ELR (cell line): ENCODE data around the gene CHRNG.
A peak's percentile ranks its signal among the peaks of the same experiment; 100 is the strongest.
"Not testable (repeated sequence)": the region's sequence is repeated elsewhere in the genome, so short reads cannot be mapped to it uniquely, and the experiment has no call there.

Experiments used
- DNase-seq: peaks from one replicate; pipeline ENCODE4 v3.0.0-alpha.2; 2015; ENCODE audit warnings: low read depth

CHRNG gene

DNA sequence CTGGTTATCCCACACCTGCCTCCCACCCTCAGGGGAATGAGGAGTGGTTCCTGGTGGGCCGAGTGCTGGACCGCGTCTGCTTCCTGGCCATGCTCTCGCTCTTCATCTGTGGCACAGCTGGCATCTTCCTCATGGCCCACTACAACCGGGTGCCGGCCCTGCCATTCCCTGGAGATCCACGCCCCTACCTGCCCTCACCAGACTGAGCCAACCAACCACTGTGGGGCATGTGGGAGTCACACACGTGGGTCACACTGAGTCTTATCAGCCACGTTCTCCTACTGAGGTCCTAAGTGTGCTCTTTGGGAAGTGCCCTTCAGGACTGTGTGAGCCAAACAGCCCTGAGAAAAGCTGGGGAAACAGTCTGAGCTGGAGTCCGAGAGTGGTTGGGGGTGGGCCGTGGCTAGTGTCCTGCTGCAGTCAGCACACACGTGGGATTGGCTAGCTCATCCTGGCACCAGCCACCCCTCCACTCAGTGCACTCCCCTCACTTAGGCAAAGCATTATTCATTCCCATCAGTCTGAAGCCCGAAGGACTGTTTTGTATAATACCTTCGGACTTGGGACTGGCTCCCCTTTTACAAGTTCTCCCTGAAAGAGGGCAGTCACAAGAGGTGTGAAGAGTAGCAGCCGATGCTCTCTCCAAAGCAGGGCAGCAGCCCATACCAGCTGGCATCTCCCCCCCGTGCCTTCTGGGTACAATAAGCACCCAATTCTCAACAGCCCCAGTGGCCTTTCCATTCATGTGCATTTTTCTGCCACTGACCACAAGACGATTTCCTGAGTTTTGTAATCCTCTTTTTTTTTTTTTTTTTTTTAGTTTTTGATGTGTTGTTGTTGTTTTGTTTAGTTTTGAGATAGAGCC lies 6.3 kb downstream of the CHRNG start:
- no peak for DNase-seq

DNA sequence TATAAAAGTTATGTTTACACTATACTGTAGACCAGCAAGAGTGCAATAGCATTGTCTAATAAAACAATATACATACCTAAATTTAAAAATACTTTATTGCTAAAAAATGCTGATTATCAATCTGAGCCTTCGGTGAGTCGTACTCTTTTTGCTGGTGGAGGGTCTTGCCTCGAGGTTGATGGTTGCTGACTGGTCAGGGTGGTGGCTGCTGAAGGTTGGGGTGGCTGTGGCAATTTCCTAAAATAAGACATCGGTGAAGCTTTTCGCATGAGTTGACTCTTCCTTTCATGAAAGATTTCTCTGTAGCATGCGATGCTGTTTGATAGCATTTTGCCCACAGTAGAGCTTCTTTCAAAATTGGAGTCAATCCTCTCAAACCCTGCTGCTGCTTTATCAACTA lies 8.5 kb downstream of the CHRNG start:
- no peak for DNase-seq

DNA sequence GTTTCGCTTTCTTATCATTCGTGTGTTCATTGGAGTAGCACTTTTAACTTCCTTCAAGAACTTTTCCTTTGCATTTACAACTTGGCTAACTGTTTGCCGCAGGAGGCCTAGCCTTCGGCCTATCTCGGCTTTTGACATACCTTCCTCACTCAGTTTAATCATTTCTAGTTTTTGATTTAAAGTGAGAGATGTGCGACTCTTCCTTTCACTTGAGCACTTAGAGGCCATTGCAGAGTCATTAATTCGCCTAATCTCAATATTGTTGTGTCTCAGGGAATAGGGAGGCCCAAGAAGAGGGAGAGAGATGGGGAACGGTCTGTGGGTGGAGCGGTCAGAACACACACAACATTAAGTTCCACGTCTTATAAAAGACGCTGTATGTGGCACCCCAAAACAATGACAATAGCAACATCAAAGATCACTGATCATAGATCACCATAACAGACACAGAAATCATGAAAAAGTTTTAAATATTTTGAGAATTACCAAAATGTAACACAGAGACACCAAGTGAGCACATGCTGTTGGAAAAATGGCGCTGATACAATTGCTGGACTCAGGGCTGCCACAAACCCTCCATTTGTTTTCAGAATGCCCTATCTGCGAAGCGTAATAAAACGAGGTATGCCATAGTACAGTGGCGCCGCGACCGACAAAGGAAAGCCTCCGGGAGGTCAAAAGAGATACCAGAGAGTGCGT lies 10.3 kb downstream of the CHRNG start:
- peak; percentile 10 for DNase-seq

DNA sequence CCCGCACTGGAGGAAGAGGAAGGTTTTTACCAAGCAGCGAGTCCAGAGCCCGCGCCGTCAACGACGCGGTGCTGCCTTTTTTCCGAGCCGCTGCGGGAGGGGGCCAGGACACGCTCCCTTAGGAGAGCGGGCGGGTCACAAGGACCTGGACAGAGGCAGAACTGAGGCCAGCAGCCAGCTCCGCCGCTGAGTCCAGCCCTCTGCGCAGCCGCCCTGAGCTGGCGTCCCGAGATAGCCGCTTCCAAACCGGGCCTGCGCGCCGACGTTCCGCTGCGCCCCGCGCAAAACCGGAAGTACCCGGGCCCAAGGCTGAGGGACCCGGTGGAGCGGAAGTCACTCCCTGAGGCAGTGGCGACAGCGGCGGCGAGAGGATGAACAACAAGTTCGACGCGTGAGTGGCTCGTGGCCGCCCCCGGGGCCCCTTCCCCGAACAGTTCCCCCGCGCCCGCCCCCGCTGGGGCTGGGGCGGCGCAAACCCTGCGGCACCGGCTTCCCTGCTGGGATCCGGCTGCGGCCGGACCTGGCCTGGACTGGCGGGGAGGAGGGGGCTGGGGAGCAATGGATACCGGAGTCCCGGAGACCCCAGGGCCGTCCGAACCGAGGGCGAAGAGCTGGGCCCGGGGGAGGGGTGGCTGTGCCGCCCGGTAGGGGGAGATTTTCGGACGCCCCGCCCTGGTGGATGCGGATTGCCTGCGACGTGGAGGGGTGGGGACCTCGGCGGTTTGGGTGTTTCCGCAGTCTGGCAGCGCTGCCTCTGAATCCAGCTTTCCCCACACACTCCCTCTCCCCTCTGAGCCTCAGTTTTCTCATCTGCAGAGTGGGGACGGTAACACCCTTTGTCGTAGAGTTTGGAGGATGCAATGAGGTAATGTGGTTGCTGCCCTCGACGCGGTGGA lies 11.1 kb downstream of the CHRNG start, which contains the start of the genes EIF4E2 and TIGD1:
Gene EIF4E2, plus strand, starts transcription at position 336 of the 896 bp plus-strand sequence. Its CDS starts 36 bp downstream, at position 372.
Gene TIGD1, minus strand, starts transcription at position 204 of the 896 bp plus-strand sequence. CDS start 675 bp downstream, outside the sequence.
- DNase-seq = peak; percentile 95

DNA sequence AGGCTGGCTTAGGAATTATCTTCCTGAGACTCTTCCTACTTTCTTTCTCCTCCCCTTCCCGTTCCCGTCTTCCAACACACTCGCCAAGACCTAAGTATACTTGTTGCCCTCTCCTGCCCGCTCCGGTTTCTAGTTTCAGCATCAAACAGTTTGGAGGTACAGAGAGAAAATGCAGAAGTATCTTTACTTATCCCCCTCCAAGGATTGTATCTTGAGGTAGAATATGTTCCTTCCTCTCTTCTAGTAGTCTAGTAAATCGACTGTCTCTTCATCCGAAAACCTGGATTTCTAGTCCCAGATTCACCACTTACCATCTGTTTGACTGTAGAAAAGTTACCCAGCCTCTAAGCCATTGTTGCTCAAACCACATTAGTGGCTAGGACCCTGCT lies 11.8 kb downstream of the CHRNG start:
- no peak for DNase-seq

DNA sequence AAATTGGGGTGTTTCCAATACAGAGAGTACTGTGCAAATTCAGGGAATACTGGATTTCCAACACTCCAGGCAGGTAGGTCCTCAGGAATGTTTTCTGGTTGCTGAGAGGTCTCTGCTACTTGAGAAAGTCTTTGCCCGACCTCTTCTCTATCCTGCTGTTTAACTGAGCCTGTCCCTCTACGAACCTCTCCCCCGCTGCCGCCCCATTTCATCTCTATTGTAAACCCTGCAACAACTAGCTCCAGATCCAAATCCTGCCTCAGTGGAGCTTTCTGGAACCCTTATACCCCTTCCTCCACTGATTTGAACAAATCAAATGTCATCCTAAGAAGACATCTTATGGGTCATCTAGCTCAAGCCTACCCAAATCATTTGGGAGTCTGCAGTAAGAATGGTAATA lies 12.3 kb downstream of the CHRNG start:
- no peak for DNase-seq

DNA sequence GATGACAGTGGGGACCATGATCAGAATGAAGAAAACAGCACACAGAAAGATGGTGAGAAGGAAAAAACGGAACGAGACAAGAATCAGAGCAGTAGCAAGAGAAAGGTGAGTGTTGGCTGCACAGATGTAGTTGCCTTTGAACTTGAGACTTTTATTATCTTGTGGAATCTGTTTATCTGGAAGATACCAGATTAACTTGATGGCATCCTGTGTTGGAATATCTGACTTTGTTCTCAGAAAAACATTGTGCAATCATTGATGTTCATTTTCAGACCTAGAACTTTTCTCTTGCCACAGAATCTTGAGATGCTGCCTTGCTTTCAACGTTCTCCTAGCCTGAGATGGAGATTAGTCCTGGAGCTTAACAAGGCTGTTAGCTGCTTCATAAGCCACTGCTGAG lies 16.9 kb downstream of the CHRNG start:
- DNase-seq = no peak

DNA sequence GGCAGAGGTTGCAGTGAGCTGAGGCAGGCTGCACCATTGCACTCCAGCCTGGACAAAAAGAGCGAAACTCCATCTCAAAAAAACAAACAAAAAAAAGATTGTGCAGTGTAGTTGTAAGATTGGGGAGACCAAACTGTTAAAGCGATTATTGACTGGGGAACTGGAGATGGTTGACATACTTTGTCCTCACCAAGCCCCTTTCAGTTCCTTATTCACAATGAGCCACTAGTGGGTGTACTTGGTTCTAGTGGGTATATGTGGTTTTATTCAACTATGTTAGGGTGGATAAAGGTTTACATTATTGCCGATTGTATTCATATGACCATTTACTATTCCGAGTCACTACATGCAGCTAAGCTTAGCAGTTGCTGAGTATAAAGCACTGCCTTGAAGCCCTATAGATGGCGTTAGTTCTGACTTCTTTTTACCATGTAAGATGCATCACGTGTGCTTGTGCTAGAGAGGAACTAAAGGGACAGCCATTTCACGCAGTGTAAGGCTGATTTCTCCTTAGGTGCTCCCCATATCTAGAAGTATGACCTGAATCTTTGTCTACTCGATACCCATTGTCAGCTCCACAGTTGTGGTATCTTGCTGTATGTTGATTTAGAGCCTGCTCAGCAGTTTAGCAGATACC lies 23.1 kb downstream of the CHRNG start:
- no peak for DNase-seq

DNA sequence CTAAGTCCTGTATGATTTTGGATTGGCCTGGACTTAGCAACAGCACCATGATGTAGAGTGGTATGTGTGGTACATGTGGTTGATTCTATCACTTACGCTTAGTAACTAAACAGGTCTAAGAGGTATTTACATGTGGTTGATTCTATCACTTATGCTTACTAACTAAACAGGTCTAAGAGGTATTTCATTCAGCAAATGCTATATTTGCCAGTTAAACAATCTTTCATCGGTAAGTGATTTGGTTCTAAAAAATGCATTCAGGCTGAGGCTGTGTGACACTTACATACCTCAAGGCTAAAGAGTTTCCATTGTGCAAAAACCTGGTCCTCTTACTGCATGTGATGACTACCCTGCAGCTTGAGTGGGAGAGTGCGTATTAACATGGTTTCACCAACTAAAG lies 24.1 kb downstream of the CHRNG start:
- DNase-seq = peak; percentile 28

DNA sequence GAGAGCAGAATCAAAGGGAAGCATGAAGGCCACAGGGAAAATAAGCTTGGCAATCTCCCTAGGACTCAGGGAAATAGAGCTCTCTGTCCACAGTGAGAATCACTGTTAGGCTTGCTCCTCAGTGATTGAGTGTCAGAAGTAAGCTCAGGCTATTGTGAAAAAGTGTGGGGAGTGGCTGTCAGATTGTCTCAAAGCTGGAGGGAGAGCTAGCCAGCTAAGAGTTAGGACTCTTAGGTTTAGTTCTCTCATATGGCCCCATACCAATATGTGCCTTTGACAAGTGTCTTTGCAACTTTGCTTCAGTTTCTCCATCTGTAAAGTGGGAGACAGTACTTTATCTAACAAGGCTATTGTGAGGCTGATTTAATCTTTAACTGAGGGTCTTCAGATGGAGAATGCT lies 28.2 kb downstream of the CHRNG start:
- DNase-seq = no peak

DNA sequence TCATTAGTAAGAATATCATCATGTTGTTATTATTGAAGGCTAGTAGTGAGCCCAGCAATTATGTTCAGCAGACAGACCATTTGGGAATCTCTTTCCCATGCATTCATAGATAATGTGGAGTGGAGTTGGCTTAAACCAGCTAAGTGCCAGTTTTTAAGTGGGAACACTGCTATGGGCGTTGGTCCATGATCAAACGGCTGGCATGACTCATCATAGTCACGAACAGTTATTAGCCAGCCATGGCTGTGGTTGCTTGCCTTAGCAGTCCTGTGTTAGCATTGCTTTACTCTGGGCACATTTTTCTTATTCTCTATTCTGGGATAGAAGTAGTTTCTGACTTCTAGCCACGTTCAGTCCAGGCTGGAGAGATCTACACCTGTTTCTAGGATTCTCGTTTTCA lies 28.7 kb downstream of the CHRNG start:
- peak; percentile 93 for DNase-seq

DNA sequence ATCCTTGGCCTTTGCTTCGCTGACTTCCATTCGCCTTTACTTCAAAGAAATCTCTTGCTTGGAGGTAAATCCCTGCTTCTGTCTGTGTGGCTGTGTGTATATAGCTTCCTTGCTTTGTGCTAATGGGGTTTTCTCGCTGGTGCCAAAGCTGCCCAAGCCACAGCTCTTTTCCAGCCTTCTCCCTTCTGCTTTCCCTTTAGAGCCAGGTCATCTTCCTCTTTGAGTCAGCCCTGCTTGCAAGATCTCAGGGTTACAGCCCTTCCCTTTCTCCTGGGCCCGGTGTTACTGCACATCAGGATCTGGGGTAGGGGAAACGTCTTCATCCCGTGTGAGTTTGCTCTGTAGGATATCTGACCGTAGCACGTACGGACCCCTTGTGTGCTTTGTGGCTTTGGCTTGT lies 30.0 kb downstream of the CHRNG start:
- no peak for DNase-seq

DNA sequence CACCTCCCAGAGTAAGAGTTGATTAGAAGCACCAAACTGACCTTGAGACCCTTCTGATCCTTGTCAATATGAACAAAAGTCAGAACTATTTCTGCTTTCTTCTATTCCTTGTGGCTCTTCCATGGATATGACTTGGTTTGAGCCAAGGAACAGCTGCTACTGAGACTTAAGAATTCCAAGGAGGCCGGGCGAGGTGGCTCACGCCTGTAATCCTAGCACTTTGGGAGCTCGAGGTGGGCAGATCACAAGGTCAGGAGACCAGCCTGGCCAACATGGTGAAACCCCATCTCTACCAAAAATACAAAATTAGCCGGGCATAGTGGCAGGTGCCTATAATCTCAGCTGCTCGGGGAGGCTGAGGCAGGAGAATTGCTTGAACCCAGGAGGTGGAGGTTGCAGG lies 31.0 kb downstream of the CHRNG start:
- DNase-seq = not testable (repeated sequence)

DNA sequence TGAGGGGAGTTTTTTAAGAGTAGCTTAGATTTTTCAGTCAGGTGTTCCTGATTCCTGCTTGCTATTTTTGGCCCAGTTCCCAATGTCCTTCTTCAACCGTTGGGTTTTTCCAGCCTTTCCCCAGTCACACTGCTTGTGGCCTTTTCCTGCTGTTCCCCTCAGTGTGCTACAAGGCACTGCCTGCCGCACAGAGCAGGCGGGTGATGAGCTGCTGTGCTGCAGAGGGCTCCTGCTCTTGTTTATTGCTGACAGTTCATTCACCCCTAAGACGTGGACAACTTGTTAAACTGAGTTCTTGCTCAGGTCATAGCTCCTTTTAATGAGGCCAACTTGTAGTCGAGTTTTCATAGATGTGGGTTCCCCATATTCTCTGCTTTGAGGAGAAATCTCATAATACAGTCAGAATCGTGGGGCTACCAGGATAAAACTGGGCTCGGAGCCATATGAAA lies 31.6 kb downstream of the CHRNG start:
- DNase-seq = no peak

DNA sequence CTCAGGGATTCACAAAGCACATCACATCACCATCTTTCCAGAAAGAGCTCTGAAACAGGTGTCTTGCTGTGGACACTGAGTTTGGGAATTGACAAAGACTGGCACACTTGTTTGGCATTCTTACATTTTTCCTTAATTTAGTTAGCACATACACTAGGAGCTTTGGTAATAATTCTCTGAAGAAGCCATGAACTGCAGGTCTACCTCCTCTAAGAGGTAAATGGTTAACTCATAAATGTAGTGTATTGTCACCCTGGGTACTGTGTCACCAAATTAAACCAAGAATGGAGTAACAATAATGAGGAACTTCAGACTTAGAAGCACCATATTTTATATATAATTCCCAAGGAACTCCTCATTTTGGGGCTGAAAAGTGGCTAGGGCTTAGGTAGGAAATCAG lies 33.5 kb downstream of the CHRNG start:
- no peak for DNase-seq

DNA sequence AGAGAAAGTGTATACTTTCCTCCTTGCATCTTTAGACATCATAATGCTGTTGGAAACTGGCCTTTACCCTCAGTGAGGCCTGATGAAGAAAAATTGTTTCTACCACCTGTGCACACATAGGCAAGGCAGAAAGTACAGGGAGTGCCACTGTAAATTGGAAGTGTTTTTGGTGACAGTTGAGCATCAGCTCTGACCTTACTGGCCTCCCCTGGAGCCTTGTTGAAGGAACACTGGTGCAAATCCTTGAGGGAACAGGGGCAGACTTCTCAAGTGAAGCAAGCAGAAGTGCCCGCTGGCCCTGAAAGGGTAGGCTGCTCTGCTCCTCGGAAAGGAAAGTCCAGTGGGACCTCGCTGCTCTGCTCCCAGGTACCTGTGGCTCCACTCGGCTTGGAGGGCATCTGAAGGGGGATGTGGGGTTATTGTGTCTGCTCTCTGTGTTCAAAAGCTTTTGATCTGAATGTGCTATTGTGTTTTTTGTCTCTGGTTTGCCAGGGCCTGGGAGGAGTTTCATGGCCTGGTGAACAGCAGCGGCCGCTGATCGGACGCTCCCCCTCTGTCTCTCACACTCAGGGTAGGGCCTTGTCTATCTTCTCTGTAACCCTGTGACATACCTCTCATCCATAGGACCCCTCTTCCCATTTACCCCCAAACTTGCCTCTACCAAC lies 34.4 kb downstream of the CHRNG start:
- no peak for DNase-seq

DNA sequence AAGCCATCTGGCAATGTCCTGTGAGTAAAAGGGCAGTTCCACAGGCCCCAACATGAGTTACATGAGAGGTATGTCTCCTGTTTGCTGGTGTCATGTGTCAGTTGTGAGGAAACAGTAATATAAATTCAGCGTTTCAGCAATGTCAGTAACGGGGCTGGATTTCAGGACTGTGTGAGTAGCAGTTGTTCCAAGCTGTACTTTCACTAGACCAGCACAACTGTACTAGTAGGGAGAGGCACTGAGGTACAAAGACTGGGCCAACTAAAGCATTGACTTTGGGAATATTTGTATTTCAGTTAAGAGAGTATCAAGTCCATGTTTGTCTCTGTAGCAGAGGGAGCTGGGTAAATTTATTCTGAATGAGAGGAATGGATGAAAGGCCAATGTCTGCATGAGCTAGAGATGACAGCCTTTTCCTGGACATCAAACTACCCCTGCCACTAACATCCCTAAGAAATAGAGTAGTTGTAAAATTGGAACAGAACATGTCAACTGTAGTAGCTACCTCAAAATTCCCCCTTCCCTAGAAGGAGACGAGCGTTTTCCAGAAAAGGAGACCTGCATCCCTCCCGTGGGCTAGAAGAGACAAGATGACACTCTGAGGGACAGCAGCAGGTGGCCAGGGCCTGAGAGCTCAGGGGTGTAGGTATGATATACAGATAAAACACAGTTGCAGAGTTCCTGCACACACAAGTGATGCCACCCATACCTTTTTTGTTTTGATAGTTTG lies 35.3 kb downstream of the CHRNG start:
- DNase-seq = peak; percentile 53

DNA sequence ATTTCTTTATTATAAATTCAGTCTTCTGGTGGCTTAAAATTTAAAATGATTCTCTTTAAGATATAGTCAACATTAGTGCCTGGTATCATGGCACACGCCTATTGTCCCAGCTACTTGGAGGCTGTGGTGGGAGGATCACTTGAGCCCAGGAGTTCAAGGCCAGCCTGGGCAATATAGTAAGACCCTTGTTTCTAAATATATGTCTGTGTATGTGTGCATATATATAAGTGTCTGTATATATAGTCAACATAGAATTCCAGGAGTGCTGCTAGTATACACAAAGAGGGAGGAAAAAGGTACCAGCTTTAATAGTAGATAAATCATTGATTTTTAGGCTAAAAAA lies 35.9 kb downstream of the CHRNG start:
- no peak for DNase-seq

DNA sequence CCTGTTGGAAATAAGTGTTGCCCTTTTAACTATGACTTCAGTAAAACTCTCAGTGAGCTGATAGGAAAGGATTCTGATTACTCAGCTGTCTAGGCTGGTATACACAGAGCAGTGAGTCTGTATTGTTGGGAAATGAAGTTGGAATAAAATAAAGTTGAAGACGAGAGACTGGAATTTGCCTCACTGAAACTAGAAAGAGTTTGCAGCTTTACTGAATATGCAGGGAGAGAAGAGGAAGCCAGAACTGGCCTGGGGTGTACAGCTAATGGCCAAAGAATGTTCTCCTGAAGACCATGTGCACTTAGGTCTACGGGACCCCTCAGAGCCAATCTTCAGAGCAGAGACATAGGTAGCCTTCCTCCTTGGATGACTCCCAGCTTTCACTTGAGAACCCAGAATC lies 37.5 kb downstream of the CHRNG start:
- DNase-seq = peak; percentile 70

DNA sequence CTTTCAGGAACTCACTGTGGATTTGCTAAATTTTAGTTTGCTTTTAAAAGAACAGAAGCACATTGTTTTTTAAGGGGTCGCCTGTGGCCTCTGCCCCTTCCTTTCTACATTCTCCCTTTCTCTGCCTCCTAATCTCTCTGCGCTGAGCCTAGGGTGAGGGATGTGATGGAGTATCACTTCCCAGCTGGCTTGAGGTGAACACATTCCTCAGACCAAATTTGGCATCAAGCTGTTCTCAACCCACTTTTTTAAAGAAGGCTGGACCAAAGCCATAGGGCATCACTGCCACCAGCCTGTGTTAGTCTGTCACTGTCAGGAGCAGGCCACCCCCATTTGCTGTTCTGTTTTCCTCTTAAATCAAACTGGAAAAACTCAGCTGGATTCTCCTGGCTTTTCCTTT lies 38.3 kb downstream of the CHRNG start:
- DNase-seq = no peak

DNA sequence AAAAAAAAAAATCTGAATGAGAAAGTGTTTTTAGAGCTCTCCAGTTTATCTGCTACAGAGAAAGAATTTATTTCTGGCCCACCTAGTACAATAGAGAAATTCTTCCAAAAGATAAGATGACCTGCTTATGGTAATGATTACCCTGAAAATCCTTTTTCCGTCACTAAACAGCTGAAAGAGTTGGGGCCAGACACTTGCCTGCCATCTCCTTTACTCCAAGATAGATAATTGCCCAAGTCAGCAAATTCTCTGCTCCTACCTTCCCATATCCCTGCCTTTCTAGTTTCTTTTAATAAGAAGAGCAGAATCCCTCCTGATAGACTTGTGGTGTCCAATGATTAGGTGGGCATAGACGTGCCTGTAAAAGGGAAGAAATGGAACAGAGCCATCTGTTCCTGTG lies 39.1 kb downstream of the CHRNG start:
- no peak for DNase-seq
